Ectodermal cell (in vitro differentiated cells): Measurements from ENCODE around the gene SGTB.

Experiments
- H3K27ac ChIP-seq: 2 replicates; pipeline ENCODE4 v1.7.0; 2013; ENCODE audit warnings: mild to moderate bottlenecking, low read depth, low read length; ENCODE audit not compliant: insufficient read depth, poor library complexity, severe bottlenecking
- H3K27me3 ChIP-seq: 2 replicates; pipeline ENCODE4 v1.7.0; 2013; ENCODE audit warnings: mild to moderate bottlenecking, low read length; ENCODE audit not compliant: insufficient read depth, control insufficient read depth, poor library complexity, severe bottlenecking
- H3K36me3 ChIP-seq: one replicate; pipeline ENCODE4 v1.7.0; 2013; ENCODE audit warnings: low read length; ENCODE audit not compliant: control insufficient read depth, insufficient read depth
- H3K4me1 ChIP-seq: one replicate; pipeline ENCODE4 v1.7.0; 2013; ENCODE audit warnings: low read length; ENCODE audit not compliant: control insufficient read depth, insufficient read depth
- H3K4me3 ChIP-seq: 2 replicates; pipeline ENCODE4 v1.7.0; 2013; ENCODE audit warnings: low read depth, low read length, control low read depth; ENCODE audit not compliant: insufficient read depth
- H3K9me3 ChIP-seq: 2 replicates; pipeline ENCODE4 v1.7.0; 2013; ENCODE audit warnings: mild to moderate bottlenecking, low read length, moderate library complexity; ENCODE audit not compliant: control insufficient read depth
- WGBS, 2 experiments: methylation state at CpG; one replicate each; pipeline ENCODE4 v1.1.7; 2013; ENCODE audit warnings: missing lambda C conversion rate in 2 of 2; 5-methylcytosine and 5-hydroxymethylcytosine counted together

The SGTB gene

DNA sequence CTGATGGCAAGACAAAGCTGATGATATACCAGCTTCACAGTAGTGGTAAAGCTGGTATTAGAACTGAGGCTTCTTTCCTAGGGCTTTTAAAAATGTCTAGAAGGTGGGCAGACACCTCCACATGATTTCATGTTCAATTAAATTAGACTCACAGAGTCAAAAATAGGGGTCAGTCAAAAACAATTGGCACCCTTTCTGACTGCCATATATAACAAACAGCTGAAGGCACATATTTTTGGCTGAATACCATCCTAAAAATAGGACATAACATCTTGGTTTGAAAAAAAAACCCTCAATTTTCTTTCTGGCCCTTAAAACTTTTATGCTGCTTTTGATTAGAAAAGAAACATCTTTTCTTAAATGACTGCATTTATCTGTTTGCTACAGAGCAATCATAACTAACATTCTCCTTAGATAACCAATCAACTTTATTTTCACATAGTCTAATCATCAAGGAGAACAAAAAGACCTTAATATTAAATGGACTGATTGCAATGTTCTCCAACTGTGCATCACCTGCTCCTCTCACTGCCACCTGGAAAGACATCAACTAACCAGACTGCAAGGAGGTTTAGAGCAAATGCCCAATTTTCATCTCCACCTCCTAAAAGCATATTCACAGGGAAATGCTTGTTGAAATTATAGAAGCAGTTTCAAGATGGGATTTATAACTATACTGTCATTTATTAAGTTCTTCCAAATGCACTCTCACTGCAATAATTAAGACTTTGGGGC, 3.2 kb downstream of the SGTB start:
- Histone ChIP-seq H3K36me3 (no peaks in the 10 kb centered on the region), H3K4me1 (no peaks in the 10 kb centered on the region), H3K4me3 (no peak overlapping the region), H3K9me3 (no peaks in the 10 kb centered on the region), H3K27me3 (peaks cover 9% of the 10 kb centered on the region), H3K27ac (no peak overlapping the region)

- WGBS, 2 experiments = 93 to 99% methylated on average over 4 of the region's 4 CpGs
- Histone ChIP-seq H3K36me3 (no peaks in the 10 kb centered on the region), H3K4me1 (no peaks in the 10 kb centered on the region)
Observed at GRCh38 chr5:65708145-65708544, 13.8 kb downstream of the SGTB start.

DNA sequence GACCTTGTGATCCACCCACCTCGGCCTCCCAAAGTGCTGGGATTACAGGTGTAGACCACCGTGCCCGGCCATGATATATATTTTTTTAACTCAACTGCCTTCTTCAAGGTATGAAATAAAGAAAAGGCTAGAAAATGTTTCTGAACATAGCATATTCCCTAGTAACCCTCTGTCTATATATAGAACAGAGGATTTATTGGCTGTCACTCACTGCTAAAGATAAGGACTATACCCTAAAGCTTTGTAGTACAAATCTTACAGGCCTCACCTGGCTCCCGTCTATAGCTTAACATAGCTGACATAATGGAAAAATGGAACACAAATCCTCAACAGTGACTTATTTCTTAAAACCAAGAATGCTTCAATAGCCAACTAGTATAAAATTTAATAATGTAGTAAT, 14.2 kb downstream of the SGTB start:
- H3K27ac ChIP-seq = no peak overlapping the region
- H3K4me3 ChIP-seq = no peak overlapping the region
- WGBS, 2 experiments = 93 to 99% methylated on average over 4 of the region's 4 CpGs
- H3K36me3 ChIP-seq = no peaks in the 10 kb centered on the region
- H3K4me1 ChIP-seq = no peaks in the 10 kb centered on the region
- H3K27me3 ChIP-seq = no peaks in the 10 kb centered on the region
- H3K9me3 ChIP-seq = no peaks in the 10 kb centered on the region

More at GRCh38 chr5:65708145-65708544, 13.8 kb downstream of the SGTB start:
- H3K27ac ChIP-seq = no peak overlapping the region
- no peaks in the 10 kb centered on the region for H3K9me3 ChIP-seq
- H3K4me3 ChIP-seq = no peak overlapping the region
- H3K27me3 ChIP-seq = no peaks in the 10 kb centered on the region

GRCh38 chr5:65704621-65705239, 17.2 kb downstream of the SGTB start:
- H3K27ac ChIP-seq = no peak overlapping the region
- H3K27me3 ChIP-seq = no peaks in the 10 kb centered on the region
- no peak overlapping the region for H3K4me3 ChIP-seq
- H3K4me1 ChIP-seq = no peaks in the 10 kb centered on the region
- no peaks in the 10 kb centered on the region for H3K9me3 ChIP-seq
- 89 to 95% methylated on average over 2 of the region's 2 CpGs for WGBS, 2 experiments
- no peaks in the 10 kb centered on the region for H3K36me3 ChIP-seq

GRCh38 chr5:65702036-65702435, 19.9 kb downstream of the SGTB start:
- no peak overlapping the region for H3K4me3 ChIP-seq
- no peaks in the 10 kb centered on the region for H3K36me3 ChIP-seq
- H3K4me1 ChIP-seq = no peaks in the 10 kb centered on the region
- H3K9me3 ChIP-seq = no peaks in the 10 kb centered on the region
- no peak overlapping the region for H3K27ac ChIP-seq
- 96% methylated on average over 3 of the region's 3 CpGs; no CpG with 5 or more reads in 1 of the 2 experiments for WGBS, 2 experiments
- H3K27me3 ChIP-seq = no peaks in the 10 kb centered on the region

DNA sequence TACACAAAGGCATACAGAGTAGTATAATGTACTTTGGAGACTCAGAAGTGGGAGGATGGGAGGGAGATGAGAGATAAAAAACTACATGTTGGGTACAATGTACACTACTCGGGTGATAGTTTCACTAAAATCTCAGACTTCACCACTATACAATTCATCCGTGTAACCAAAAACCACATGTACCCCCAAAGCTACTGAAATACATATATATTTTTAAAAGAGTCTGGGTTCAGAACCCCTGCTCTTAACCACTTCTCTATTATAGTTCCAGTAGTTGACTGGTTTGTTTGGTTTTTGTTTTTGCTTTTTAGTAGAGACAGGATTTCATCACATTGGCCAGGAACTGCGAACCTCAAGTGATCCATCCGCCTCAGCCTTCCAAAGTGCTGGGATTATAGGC, 22.6 kb downstream of the SGTB start:
- no peak overlapping the region for H3K4me3 ChIP-seq
- H3K27ac ChIP-seq = no peak overlapping the region
- H3K36me3 ChIP-seq = no peaks in the 10 kb centered on the region
- no peaks in the 10 kb centered on the region for H3K9me3 ChIP-seq
- WGBS, 2 experiments = 88 to 95% methylated on average over 2 to 4 of the region's 4 CpGs
- H3K27me3 ChIP-seq = no peaks in the 10 kb centered on the region
- no peaks in the 10 kb centered on the region for H3K4me1 ChIP-seq

GRCh38 chr5:65696892-65697291, 25.0 kb downstream of the SGTB start:
- H3K27ac ChIP-seq = no peak overlapping the region
- H3K4me3 ChIP-seq = no peak overlapping the region
- no peaks in the 10 kb centered on the region for H3K27me3 ChIP-seq
- no peaks in the 10 kb centered on the region for H3K4me1 ChIP-seq
- H3K9me3 ChIP-seq = no peaks in the 10 kb centered on the region
- H3K36me3 ChIP-seq = no peaks in the 10 kb centered on the region

DNA sequence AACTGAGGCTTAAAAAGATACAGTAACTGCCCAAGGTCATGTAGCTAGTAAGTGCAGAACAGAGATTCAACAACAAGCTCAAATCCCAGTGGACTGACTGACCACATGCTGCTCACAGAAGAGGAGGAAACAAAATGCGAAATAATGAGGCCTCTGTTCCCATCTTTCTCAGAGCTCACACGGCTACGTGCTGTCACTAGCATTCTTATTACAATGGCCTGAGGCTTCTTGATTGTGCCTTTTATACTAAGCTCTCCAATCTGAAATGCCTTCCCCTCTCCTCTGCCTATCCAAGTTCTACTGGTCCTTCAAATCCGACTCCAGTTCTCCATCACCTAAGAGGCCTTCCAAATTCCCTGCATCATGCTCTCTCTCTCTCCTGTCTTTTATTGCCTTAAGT, 26.0 kb downstream of the SGTB start:
- WGBS, 2 experiments = 47 to 50% methylated on average over 4 of the region's 4 CpGs
- Histone ChIP-seq H3K27me3 (no peaks in the 10 kb centered on the region), H3K4me1 (no peaks in the 10 kb centered on the region), H3K4me3 (no peak overlapping the region), H3K9me3 (no peaks in the 10 kb centered on the region), H3K27ac (no peak overlapping the region), H3K36me3 (no peaks in the 10 kb centered on the region)

DNA sequence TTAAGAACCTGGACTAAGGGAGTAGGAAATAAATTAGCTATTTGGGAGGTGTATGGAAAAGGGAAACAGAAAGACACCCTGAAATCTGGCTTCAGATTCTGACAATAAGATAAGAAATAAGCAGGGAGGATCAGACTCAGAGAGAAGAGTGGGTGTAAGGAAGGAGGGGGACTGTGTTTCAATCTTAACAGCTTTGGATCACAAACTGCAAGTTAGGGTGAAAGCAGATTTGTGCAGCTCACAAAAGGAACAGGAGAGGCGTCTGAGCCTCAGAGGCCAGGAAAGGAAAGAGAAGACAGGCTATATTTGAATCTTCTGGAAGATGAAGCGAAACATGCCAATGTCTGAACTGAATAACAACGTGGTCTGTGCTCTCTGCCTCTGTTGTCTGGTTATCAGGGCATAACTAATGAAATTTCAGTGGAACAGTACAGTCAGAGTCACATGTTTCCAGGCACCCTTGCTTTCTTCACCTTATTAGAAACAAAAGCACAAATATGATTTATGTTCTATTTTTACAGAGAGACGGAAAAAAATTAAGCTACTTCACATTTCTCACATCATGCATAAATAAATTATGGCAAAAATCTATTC, 26.6 kb downstream of the SGTB start:
- H3K27me3 ChIP-seq = no peaks in the 10 kb centered on the region
- 90 to 92% methylated on average over 4 of the region's 4 CpGs for WGBS, 2 experiments
- H3K9me3 ChIP-seq = no peaks in the 10 kb centered on the region
- no peaks in the 10 kb centered on the region for H3K36me3 ChIP-seq
- H3K27ac ChIP-seq = no peak overlapping the region
- H3K4me1 ChIP-seq = no peaks in the 10 kb centered on the region
- no peak overlapping the region for H3K4me3 ChIP-seq

GRCh38 chr5:65693121-65693520, 28.8 kb downstream of the SGTB start:
- 95% methylated on average over 2 of the region's 2 CpGs for WGBS, 2 experiments
- Histone ChIP-seq H3K36me3 (no peaks in the 10 kb centered on the region), H3K4me3 (no peak overlapping the region), H3K27ac (no peak overlapping the region), H3K4me1 (no peaks in the 10 kb centered on the region), H3K27me3 (no peaks in the 10 kb centered on the region), H3K9me3 (no peaks in the 10 kb centered on the region)
